HepG2 (cell line): ENCODE measurements around the gene NCOA1.

Experiments used
- CTCF ChIP-seq: sonication (generic); formaldehyde crosslinking; IDR thresholded peaks from 2 replicates; pipeline ENCODE4 v1.5.0; 2020; ENCODE audit warnings: mild to moderate bottlenecking, missing genetic modification reagents, moderate library complexity
- RFXANK ChIP-seq: IDR thresholded peaks from 2 replicates; pipeline ENCODE4 v1.6.1; 2016

GRCh38 chr2:24616616-24617015 is 125.6 kb downstream of the NCOA1 start:
- TF ChIP-seq CTCF (CRISPR knock-in tag), result no peak
- no peak for TF ChIP-seq RFXANK (CRISPR knock-in tag)
